SW480 (cell line): Measurements from ENCODE around the gene CHIT1.
"Not testable (repeated sequence)": the region's sequence is repeated elsewhere in the genome, so short reads cannot be mapped to it uniquely, and the experiment has no call there.

Experiments
- DNase-seq: peaks from one replicate; pipeline ENCODE4 v3.0.0-alpha.2; 2016; ENCODE audit warnings: low spot score

Gene CHIT1

DNA sequence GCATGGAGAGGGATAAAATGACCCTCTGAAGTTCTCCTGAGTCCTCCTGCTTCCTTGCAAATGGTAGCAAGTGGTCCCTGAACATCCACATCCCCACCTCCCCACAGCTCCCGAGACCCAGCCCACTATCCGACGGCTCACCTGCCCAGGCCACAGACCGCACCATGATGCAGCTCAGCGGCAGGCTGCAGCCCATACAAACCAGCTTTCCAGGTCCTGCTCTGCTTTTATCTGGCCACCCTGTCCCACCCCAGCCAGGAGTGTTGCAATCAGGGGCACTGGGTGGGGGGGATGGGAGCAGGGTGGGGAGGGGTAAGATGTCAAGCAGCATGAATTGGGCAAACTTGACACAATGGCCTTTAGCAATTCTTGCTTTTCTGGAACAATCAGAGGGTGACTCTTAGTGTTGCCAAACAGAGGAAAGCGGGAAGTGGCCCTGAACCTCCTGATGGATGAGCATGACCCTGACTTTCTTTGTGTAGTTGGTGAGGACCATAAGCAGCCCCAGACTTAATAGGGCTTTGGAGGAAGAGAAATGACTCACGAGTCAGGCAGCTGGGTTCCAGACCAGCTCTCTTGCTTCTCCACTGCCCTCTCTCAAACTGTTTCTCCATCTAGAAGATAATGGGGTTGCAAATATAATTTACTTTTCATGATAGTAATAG is at the start of gene CHIT1:
Gene CHIT1 (minus strand): TSS at position 203 of the 665 bp plus-strand sequence. CDS start 37 bp downstream, at position 166.
- DNase-seq, result no peak

DNA sequence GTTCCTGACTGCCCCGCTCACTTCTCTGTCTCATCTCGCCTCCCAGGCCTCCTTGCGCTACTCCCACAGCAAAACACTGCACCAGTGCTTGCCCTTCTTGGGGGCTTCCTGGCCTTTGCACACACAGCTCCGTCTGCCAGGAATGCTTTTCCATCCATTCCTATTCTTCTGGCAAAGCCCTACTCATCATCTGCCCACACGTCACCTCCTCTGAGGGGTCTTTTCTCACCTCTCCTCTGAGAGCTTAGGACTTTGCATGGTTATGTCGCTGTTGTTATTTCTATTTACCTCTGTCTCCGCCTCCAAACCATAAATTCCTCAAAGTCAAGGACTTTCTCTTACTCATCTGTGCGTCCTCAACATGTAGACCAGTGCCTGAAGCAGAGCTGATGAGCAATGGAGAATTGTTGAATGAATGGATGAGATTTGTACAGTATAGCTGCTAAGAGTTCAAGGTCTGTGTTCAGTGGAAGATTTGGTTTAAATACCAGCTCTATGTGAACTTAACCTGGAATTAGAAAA is 49.5 kb upstream of the CHIT1 start:
- no peak for DNase-seq

DNA sequence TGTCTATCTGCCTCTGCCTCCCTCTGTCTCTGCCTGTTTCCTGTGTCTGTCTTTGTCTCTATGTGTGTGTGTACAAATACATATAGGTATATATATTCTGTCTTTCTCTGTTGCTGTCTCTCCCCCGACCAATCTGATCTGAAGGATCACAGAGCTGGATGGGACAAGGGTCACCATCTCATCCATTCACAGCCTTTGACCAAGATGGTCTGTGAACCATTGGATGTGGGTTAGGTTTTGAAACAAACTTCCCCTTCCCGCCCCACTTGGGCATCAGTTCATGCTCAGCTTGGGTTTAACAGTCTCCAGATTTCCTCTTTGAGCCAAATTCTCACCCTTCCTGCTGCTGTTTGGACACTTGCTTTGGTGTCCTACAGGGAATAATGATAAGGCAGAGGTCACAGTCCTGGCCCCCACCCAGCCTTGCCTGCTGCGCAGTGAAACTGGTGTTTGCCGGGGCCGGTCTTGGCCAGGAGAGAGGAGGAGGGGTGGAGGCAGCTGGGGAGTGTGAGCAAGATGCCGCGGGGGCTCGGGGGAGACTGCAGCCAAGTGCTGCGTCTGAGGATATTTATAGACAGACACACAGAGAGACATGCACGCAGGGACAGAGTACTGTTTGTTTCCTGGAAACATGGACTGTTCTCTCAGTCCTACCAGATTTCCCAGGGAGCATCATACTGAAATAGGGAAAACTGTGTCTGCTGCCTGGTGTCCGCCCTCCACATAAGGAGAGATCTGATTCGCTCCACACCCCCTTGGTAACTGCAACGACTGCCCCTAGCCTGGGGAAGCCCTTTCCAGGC is 48.8 kb upstream of the CHIT1 start:
- DNase-seq, result no peak

DNA sequence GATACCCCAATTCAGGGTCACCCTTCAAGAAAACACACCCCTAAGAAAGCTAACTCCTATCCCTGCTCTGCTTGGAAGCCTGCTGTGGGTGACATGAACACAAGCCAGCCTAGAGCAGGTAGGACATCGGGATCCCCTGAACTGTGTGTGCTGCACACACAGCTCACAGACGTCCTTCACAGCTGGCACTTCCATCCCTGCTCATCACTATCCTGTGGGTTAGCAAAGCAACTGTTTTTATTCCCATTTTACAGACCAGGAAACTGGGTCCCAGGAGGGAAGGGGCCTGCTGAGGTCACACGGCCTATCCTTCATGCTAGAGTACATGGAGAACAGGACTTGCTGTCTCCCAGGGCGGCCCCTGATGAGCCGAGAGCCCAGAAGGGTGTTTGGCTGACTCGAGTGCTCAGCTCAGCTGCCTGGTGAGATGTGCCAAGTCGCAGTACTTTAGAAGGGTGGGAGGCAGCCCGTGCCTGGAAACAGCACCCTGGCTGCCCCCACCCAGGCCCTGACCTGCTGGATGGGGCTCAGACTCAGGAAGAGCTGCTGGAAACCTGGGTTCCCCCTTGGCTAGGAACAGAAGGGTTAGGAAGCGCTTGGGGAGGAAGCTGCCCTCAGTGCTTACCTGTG is 47.6 kb upstream of the CHIT1 start:
- no peak for DNase-seq

DNA sequence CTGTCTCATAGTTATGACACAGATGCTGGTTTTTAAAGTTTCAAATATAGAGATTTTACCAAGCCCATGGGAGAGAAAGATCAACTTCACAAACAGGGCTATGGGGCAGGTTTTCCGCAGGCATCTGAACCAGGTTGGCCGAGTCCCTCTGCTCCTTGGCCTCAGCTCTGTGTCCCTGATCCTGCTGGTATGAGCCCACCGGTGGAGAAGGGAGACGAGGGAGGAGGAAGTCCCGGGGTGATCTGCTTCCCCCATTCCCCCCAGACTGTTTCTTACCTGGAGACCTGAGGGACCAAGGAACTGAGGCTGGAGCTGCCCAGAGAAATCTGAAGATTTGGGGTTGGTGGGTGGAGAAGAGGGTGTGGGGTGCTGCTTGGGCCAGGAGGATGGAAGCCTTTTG is 46.9 kb upstream of the CHIT1 start:
- DNase-seq, result no peak

DNA sequence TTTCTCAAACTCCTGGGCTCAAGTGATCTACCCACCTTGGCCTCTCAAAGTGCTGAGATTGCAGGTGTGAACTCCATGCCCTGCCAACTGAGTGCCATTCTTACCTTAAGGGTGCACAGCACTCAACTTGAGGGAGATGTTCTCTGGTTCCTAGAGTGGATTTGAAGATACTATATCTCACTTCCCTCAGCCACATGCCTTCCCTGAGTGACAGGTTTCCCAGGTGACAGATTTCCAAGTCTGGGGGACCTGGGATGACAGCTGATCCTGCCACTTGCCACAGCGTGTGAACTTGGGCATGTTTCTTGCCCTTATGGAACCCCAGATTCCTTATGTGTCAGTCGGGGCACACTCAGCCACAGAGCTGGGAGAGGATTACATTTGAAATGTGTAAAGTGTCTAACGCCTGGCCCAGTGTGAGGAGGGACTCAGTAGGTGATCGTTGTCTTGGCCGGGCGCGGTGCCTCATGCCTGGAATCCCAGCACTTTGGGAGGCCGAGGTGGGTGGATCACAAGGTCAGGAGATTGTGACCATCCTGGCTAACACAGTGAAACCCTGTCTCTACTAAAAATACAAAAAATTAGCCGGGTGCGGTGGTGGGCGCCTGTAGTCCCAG is 46.3 kb upstream of the CHIT1 start:
- DNase-seq, result no peak

DNA sequence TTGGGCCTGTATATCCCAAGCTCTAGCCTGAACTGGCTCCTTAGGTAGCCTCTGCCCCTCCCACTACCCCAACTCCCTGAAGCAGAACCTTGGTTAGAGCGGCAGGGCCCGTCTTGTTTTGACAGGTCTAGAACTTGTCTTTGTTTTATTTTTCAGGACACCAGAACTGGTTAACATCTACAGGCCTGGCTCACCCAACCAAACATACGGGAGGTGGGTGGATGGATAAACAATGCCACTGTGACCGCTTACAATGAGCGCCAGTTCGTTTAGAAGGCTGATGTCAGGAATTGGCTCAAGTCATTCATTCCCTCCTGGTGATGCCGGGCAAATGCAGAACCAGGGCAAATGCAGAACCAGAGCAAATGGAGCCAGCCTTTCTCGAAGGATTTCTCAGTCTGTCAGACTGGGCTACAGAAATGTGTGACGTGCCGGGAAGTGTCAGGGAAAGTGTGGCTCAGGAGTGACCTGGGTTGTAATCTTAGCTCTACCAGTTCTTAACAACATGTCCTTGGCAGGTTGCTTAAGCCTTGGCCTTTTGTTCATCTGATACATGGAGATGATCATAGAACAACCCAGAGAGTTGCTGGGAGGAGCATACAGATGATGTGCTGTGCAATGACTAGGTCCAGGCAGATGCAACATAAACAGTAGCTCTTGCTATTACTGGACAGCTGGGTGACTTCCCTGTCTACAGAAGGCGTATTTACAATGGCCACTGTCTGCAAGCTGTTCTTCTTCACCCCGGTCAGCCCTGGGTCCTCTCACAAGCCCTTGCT is 45.3 kb upstream of the CHIT1 start:
- DNase-seq, result no peak

DNA sequence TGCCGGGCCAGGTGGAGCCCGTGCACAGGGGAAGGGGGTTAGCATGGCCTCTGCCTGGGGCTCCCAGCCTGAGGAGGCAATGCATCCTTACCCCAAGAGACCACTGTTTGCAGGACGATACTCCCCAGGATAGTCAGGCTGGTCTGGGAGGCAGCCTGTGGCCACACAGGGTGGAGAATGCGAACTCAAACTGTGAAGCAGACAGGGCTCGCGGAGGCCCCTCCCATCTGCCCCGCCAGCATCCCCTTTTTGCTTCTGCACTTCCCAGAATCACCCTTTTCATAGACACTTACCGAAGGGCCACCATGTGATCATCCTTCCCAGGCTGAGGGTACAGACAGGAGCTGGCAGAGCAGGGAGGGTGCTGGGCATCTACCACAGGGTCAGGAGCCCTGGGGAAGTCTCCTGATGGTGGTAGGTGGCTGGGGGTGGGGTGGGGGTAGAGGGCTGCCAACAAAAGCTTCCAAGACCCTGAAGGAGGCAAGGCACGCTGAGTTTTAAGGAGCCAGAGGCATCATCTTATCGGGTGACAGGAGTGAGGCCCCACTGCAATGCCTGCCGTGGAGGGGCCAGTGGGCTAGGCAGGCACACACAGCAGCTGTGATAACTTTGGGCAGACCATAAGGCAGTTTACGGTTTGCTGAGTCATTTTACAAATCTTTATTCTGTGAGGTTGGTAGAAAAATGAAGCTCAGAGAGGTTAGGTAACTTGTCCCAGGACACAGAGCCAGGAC is 44.6 kb upstream of the CHIT1 start:
- no peak for DNase-seq

DNA sequence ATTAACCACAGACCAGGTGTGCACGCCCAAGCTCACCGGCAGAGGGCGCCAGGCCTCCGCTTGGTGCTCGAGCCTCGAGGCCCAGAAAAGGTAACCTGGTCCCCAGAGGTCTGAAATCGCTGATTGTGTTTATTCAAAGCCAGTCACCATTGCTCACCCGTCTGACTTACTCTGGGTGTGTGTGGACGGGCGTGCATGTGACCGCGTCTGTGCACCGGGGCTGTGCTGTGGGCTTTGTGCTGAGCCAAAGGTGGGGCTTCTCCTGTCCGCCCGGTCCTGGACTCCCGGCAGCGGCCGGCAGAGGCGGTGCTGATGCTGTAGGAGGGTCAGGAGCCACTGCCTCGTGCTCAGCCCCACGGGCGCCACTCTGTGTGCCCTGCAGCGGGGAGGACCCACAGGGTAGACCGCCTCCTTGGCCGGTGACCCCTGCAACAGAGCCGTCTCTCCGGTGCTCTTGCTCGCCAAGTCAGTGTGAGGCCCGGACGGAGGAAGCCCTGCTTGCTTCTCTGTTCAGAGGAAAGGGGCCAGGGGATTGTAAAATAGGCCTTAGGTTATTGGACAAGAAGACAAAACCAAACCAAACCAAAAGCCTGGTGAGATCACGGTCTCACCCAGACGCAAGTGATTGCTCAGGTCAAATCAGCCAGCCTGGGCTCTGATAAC is 43.9 kb upstream of the CHIT1 start:
- DNase-seq, result peak; percentile 77

DNA sequence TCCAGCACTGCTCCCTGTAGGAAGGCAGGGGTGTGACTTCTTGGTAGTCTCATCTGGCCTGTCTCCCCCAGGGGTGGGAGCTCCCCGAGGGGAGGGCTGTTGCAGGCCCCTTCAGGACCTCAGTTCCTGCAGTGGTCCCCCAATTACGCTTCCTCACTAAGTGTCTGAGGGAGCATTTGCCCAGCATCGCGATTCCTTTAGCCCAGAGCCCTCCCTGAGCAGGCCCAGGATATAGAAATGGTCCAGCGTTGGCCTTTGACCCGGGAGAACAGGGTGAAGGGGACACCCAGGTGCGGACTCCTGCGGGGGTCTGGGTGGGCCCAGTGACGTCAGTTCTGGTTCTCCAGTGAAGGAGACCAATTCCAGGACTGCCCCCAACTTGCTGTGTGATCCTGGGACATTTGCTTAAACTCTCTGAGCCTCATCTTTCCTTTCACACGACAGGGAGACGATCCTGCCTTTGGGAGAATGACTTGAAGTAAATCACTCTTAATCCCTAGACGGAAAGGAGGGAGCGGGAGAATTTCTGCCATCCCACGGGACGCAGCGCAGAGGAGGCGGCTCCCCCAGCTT is 43.2 kb upstream of the CHIT1 start:
- DNase-seq, result no peak

DNA sequence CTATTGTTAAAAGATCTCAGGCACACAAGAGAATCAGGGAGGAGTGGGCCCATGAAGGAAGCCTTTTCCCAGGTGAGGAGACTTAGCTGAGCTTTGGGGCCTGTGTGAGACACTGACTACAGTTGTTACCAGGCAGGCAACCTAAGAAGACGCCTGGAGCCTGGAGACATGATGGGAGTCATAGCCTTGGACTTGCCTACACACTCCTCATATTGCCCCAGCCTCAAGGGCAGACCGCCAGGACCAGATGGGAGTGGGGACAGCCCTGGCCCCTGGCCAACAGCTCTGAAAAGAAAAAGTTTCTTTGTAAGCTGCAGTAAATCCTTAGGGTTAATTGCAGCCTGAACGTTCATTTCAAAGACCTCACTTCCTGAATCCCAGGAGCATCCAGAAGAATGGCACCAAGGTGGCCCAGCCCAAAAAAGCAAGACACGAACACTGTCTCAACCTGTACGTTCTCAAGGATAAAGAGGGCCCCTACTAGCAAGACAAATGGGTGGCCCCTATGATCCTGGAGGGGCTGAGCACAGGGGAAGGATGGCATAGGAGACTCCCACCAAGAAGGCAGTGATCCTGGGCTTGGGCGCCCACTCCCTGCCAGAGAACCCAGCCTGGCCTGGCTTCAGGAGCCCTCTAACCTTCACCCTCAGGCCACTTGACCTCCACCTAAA is 42.6 kb upstream of the CHIT1 start:
- DNase-seq, result no peak

DNA sequence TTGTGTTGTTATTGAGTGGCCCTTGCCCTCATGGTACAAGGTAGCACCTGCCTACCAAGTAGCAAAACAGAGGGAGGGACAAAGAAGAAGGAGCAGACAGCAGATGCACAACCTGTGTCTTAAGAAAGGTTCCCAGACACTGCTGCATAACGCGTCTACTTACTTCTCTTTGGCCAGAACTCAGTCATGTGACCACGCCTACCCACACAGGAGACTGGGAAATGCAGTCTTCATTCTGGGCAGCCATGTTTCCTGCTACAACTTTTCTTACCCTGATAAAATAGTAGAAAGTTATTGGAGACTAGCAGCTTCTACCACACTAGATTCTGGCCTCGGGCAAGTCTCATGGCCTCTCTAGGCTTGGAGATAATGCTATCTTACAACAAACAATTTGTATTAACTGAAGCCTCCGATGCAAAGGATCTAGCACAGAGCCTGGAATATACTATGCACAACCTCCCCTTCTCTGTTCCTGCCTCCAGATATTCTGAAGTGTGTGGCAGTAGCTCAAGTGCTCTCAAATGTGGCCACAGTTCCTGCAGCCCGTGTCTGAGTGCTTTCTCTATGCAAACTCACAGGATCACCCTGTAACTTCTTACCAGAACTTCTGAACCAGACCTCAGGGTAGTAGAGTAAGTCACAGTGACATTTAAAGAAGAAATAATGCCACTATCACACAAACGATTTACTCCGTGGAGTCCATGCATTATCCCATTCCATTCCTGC is 41.7 kb upstream of the CHIT1 start:
- no peak for DNase-seq

DNA sequence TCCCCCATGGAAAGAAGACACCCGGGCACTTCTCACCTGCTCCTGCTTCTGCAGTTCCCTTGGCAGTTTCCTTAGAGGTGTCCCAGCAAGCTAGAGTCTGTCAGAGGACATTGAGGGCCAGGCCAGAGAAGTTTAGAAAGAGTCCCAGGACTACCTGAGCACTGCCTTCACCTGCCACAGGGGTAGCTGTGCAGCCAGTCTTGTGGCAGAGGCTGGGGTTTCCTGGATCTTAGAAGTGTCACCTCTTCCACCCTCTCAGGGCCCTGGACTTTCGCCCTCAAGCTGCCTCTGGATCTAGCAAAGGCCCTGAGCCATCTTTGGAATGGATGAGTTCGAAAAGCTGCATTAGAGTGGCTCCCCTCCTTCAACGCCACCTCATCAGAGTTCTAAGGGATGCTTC is 41.0 kb upstream of the CHIT1 start:
- DNase-seq, result no peak

DNA sequence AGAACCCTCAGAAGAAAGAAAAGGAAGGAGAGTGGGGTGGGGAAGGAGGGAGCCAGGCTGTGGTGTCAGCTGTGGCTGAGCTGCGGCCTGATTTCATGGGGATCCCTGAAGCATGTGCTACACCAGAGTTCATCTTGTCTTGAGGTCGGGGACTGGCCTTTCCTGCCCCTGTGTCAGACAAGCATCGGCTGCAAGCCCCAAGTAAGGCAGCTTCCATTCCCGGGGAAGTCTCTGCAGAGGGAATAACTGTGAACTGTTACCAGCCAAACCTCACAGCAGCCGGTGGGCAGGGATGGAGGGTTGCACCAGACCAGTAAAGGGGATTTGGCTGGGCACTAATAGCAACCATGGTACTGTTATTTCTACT is 40.2 kb upstream of the CHIT1 start:
- DNase-seq, result no peak

DNA sequence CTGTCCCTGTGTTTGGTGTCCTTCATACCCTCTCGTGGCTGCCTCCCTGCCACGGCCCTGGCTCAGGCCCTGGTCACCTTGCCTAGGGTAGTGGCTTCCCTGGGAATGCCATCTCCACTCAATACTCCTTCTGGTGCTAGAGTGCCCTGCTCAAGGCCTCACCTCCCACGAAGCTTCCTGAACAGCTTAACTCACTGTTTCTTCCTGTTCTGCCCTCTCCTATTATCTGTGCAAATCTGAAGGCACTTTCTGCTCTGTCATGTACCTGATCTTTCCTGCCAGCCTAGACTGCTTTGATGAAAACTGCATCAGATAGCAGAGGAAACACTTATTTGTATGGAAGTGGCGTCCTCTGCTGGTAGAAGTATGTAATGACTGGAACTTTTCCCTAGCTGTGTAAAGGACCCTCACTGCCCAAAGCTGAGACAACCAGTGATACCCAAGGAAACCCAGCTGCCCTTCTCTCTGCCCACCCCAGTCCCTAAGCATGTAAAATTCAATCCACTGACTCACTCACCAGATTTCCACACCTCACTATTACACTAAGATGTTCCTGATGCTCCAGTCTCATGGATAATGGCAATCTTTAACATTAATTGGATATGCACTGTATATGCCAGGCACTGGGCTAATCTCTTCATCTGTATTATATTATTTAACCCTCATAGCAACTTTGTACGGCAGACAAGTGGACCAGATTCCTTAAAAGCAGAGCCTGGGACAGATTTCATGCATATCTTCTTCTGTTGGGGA is 39.6 kb upstream of the CHIT1 start:
- DNase-seq, result peak; percentile 76

DNA sequence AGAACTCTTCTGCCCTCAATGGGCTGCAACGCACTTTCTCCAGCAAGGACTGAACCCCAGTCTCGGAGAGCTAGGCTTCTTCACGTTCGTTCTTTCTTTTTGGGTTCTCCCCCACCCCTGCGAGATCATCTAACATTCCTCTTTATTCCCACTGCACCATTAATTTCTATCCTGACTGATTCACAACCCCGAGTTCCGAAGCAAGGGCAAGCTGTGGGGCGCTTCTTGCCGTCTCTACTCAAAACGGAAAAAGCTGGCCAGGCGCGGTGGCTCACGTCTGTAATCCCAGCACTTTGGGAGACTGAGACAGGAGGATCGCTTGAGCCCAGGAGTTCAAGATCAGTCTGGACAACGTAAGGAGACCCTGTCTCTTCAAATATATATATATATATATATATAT is 38.4 kb upstream of the CHIT1 start:
- DNase-seq, result no peak

DNA sequence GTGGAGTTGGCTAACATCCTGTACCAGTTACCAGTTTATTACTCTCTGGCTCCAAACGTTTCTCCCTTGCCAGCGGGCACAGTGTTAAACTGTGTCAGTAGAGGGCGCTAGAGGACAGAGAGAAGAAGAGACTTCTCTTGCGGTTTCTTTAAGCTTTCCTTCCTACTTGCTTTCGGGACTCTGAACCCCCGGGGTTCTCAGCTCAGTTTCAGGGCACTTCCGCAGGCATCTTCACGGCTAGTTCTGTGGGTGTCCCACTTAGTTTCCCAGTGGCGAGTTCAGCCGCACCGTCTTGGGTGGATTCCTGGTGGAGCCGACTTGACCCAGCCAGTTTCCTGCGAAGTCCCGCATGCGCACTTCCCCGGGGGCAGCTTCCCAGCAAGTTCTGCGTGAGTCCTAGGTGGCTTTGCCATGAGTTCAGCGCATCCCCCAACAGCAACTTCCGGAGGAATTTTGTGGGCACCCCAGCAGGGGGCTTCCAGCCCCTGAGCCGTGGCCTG is 37.9 kb upstream of the CHIT1 start:
- DNase-seq, result peak; percentile 67

DNA sequence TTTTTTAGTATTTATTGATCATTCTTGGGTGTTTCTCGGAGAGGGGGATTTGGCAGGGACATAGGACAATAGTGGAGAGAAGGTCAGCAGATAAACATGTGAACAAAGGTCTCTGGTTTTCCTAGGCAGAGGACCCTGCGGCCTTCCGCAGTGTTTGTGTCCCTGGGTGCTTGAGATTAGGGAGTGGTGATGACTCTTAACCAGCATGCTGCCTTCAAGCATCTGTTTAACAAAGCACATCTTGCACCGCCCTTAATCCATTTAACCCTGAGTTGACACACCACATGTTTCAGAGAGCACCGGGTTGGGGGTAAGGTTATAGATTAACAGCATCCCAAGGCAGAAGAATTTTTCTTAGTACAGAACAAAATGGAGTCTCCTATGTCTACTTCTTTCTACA is 36.7 kb upstream of the CHIT1 start:
- DNase-seq, result not testable (repeated sequence)
